HG02571 (cell line): ENCODE results near the gene POLK.
"Not testable (repeated sequence)": the region's sequence is repeated elsewhere in the genome, so short reads cannot be mapped to it uniquely, and the experiment has no call there.

Experiments used
- ATAC-seq: cut with Tn5 transposase; IDR thresholded peaks from one replicate; pipeline ENCODE4 v1.9.1; 2021; ENCODE audit warnings: mild to moderate bottlenecking, moderate library complexity; ENCODE audit not compliant: unreplicated experiment

Gene POLK

GRCh38 chr5:75510417-75510835, 1.3 kb upstream of the POLK start:
- ATAC-seq, result peak; percentile 5

DNA sequence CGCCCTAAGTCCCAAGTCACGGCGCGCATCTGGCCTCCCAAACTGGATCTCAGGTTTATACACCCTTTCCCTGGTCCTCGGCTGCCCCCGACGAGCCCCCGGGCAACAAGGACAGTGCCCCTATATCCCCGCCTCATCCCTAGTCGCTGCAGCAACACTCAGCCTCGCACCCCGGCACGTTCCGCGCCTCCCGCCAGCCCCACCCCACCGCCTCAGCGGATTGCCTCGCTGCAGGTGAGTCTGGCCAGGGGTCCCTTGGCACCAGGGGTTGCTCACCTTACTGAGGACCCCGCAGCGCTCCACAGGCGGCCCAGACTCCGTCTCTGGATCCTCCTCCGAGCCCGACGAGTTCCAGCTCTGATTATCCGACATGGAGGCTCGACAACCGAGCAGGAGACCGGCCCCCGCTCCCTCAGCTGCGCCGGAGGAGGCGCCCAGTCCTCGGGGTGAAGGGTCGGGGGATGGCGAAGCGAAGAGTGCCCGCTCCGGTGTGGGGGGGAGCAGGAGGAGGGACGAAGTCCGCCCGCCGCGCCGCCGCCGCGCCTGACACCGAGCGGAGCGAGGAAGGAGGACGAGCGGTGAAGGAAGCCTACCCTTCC, 756 bp upstream of the POLK start:
- ATAC-seq, result peak; percentile 25

DNA sequence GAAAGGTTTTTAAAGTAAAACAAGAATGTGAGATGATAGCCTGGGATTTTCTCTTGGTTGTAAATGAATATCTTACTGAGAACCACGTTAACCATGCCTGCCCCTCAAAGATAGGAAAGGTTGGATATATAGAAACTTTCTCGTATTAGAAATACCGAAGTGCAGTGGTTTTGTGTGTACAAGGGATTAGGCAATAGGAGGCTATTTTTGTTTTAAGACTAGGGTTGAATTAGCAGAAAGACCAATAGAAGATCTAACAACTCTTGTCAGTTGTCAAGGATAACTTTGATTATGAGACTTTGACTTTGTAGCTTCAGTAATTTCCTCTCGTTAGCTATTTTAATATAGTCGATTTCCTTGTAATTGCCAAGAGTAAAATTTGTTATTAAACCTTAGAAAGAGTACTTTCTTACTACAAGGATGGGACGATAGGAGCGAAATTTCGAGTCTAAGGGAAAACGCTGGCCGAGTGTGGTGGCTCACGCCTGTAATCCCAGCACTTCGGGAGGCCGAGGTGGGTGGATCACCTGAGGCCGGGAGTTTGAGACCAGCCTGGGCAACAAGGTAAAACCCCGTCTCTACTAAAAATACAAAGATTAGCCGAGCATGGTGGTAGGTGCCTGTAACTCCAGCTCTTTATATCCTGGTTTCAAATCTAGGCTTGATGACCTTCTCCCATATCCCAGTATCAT, 838 bp downstream of the POLK start:
- no peak for ATAC-seq

DNA sequence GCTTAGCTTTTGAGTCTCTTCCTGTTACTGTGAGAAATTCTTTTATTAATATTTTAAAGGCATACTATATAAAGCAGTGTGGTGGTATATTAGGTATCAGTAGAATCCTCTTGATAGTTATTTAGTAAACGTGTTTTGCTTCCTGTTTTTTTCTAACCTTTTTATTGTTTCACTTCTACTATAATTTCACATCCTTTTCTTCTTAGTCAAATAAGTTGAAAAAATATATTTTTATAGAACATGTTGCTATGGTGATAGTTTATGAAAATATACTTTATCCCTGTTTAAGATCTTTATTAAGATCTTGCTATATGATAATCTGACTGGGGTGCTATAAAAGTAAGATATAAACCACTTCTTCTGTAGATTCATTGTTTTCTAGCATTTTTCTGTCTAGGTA, 2.1 kb downstream of the POLK start:
- no peak for ATAC-seq

DNA sequence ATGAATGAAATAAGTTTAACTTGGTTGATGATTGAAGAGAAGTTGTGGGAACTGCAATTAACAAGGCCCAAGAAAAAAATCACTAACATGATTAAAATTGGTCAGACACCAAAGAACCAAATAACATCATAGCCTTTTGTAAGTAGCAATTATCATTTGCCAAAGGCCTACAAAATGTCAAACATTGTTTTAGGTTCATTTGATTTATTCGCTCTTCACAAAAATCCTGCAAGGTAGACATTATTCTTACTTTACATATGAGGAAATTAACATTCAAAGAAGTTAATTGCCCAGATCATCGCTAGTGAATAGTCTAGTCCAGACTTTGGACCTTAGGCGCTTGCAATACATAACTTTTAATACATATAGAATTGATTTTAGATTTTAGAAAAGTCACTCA, 2.6 kb downstream of the POLK start:
- ATAC-seq, result no peak

DNA sequence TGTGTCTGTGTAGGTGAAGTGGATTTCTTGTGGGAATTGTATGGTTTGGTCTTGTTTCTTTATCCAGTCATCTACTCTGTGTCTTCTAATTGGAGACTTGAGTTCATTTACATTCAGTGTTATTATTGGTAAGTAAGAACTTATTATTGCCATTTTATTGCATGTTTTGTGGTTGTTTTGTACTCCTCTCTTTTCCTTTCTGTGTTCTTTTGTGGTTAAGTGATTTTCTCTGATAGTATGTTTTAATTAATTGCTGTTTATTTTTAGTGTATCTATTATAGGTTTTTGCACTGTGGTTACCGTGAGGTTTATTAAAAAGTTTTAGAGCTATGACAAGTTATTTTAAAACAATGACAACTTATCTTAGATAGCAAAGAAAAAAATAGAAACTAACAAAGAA, 8.1 kb downstream of the POLK start:
- ATAC-seq, result no peak

GRCh38 chr5:75521195-75521594, 9.5 kb downstream of the POLK start:
- ATAC-seq, result no peak

GRCh38 chr5:75522025-75522424, 10.3 kb downstream of the POLK start:
- no peak for ATAC-seq

- ATAC-seq, result no peak
Observed at GRCh38 chr5:75522542-75522941, 10.9 kb downstream of the POLK start.

DNA sequence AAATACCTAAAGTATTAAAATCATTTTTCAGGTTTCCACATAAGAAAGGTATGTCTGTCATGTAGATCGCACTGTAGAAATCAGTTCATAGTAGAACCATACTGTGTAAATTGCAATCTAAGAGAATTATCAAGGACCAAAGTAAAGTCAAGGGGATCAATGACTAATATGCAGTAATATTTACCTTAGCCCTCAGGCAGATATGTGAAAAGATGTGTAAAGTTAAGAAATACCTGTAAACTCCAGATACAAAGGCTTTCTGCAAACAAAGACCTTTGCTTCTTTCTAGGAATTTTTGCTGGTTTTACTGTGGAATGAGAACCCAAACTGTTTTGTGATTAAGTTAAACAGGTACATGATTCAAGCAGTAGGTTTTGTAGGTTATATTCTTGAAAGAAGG, 11.6 kb downstream of the POLK start:
- ATAC-seq, result no peak

GRCh38 chr5:75524071-75524470, 12.4 kb downstream of the POLK start:
- peak; percentile 92 for ATAC-seq

GRCh38 chr5:75524591-75524990, 12.9 kb downstream of the POLK start:
- no peak for ATAC-seq

DNA sequence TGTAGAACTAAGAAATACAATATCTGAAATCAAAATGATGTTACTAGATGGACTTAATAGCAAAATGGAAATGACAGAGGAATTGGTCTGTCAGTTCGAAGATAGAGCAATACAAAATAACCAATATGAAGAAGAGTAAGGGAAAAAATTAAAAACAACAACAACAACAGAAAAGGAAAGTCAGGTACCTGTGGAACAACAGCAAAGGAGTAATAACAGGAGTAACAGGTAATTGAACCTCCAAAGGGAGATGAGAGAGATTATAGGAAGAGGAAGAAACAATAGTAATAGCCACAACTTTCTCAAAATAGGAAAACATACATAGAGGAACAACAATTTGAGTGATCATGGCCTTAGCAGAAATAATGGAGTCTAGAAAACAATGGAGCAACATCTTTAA, 13.7 kb downstream of the POLK start:
- no peak for ATAC-seq

DNA sequence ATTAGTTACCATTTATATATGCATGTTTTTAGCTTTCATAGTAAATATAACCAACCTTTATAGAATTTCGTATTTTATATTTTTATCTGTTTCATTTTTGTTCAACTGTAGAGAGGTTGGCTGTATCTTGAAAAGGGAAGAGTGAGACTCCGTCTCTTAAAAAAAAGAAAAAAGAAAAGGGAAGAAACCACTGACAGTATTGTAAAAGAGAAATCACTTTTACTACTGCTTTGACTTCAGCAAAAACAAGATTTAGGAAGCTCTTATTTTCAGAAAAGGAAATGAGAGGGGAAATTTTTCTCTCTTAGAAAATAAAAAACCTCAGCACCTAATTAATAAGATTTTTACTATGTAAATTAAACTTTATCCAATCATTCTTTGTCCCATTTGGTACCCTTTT, 14.4 kb downstream of the POLK start:
- ATAC-seq, result no peak

DNA sequence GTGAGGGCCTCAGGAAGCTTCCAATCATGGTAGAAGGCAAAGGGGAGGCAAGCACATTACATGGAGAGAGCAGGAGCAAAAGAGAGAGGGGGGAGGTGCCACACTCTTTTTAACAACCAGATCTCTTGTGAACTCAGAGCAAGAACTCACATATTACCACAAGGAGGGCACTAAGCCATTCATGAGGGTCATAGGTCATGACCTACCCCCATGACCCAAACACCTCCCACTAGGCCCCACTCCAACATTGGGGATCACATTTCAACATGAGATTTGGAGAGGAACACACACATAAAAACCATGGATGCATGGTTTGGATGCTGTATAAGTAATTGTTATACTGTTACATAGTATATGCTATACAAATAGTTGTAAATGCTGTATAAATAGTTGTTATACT, 17.5 kb downstream of the POLK start:
- ATAC-seq, result no peak

DNA sequence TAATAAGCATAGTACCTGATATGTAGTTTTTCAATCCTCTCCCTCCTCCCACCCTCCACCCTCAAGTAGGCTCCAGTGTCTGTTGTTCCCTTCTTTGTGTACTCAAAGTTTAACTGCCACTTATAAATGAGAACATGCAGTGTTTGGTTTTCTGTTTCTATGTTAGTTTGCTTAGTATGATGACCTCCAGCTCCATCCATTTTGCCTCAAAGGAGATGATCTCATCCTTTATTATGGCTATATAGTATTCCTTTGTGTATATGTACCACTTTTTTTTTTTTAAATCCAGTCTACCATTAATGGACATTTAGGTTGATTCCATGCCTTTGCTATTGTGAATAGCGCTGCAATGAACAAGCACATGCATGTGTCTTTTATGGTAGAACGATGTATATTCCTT, 20.5 kb downstream of the POLK start:
- no peak for ATAC-seq

DNA sequence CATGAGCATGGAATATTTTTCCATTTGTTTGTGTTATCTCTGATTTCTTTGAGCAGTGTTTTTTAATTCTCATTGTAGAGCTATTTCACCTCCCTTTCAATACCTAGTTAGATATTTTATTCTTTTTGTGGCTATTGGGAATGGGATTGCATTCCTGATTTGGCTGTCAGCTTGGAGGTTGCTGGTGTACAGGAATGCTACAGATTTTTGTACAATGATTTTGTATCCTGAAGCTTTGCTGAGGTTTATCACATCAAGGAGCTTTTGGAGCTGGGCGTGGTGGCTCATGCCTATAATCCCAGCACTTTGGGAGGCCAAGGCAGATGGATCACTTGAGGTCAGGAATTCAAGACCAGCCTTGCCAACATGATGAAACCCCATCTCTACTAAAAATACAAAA, 22.0 kb downstream of the POLK start:
- ATAC-seq, result not testable (repeated sequence)

DNA sequence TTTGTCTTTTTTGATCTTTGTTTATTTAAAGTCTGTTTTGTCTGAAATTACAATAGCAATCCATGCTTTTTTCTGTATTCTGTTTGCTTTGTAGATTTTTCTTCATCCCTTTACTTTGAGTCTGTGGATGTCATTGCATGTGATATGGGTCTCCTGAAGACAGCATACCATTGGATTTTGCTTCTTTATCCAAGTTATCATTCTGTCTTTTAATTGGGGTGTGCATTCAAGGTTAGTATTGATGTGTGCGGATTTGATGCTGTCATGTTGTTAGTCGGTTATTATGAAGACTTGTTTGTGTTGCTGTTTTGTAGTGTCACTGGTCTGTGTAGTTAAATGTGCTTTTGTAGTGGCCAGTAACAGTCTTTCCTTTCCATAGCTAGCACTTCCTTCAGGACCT, 23.0 kb downstream of the POLK start:
- no peak for ATAC-seq

DNA sequence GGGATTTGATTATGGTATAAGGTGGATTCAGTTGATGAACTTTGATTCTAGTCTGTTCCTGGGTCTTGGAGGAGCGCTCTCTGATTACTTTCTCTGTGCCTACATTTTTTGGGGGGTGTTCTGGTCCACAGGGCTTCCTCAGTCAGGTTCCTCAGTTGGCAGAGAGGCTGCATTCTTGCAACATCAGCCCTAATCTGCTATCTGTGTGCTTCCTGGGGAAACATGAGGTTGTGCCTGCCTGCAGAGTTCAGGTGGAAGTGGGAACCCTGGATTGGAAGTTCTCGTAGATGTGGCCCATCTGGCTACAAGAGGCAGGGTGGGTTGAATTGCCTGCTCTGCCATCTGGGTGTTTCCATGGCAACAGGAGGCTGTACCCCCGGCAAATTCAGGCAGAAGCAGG, 24.5 kb downstream of the POLK start:
- no peak for ATAC-seq

DNA sequence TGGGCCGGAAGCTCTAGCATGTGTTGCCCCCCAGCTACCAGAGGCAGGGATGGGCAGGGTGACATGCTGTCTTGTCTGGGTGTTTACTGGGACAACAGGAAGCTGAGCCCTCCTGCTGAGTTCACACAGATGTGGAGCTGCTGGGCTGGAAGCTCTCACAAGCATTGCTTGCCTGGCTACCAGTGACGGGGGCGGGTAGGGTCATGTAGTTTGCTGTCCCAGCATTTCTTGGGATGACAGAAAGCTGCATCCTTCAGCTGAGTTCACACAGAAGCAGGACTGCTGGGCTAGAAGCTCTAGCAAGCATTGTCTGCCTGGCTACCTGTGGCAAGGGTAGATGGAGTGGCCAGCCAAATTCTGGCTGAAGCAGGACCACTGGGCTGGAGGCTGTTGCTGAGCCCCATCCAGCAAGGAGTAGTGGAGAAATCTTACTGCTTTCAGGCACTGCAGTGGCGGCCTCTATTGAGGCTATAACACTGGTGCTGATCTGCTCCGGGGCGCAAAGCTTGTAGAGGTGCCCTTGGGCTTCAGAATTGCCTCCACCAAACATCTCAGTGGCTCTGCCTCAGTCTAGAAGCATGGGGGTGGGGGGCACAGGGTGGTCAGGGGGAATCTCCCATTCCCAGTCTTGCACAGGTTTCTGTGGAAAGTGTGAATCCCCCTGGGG, 25.1 kb downstream of the POLK start:
- no peak for ATAC-seq

- no peak for ATAC-seq
Observed at GRCh38 chr5:75538211-75538610, 26.5 kb downstream of the POLK start.

DNA sequence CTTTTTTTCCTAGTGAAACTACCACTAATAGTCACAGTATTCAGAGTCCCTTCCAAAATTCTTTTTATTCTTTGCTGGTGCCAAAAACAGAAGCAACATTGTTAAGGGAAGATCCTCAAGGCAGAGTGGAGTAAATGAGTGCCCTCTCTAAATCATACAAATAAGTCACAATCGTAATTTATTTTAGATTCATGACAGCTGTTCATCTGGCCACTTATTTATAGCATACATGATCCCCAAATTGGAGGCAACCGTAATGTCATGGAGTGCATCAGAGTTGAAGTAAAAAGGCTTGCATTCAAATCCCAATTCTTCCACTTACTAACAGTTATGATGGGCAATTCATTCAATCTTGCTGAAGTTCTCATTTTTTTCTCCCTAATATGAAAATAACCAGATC, 33.4 kb downstream of the POLK start:
- no peak for ATAC-seq
